Measurements from ENCODE around the gene HS2ST1.

DNA sequence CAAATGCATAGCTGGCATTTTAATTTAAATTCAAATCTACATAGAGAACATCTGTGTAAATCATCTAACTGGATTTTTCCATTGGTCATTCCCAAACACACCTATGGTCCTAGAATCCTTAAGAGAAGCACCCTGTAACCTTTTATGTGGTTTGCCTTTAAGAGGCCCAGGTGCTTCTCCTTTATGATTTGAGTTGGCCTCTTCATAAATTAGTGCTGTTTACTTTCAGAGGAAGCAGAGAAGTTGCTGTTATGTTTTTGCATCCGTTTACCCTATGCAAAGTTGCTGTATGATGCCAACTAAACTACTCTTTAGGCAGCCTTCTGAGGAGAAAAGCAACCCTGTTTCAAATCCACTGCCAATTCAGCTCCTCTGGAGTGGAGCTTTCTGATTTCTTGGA lies 193.8 kb downstream of the HS2ST1 start:
- TF ChIP-seq GATA3 (IDR thresholded peaks at IDR 0.05; ENCODE audit: low read depth, low read length) = no peak
- no peak for TF ChIP-seq GATA2 (IDR thresholded peaks at IDR 0.05; ENCODE audit: low read depth, low read length)
